Lung (tissue), 12 donors: Measurements from ENCODE around the gene NDUFA3. TPM values are rescaled to one million over a fixed set of nuclear protein-coding genes. Genes with fewer than 3 reads are reported as not detected.

Source experiments
- ATAC-seq: fragments of 200-7000 bp; cut with Tn5 transposase; one replicate; pipeline ENCODE4 v1.9.1; 2020; ENCODE audit warnings: moderate number of reproducible peaks; ENCODE audit not compliant: insufficient read depth, low FRiP score
- DNase-seq, 3 donors: peaks; one replicate each; pipeline ENCODE4 v3.0.0-alpha.2; 2013 to 2017
- H3K27ac ChIP-seq, 2 donors: one replicate each; pipeline ENCODE4 v1.5.1; 2013; ENCODE audit warnings: mild to moderate bottlenecking in 2 of 2, moderate library complexity in 2 of 2, control low read depth in 1 of 2, inconsistent platforms in 1 of 2, low read depth in 1 of 2, low read length in 1 of 2
- H3K27me3 ChIP-seq, 3 donors: one replicate each; pipeline ENCODE4 v1.5.1; 2013; ENCODE audit warnings: low read length in 2 of 3; ENCODE audit not compliant: control insufficient read depth in 3 of 3, insufficient read depth in 3 of 3
- H3K36me3 ChIP-seq, 4 donors: one replicate each; pipeline ENCODE4 v1.5.1; 2013; ENCODE audit warnings: low read length in 4 of 4, mild to moderate bottlenecking in 1 of 4, moderate library complexity in 1 of 4; ENCODE audit not compliant: control insufficient read depth in 4 of 4, insufficient read depth in 4 of 4
- H3K4me1 ChIP-seq, 5 donors: one replicate each; pipeline ENCODE4 v1.5.1; 2013; ENCODE audit warnings: low read length in 5 of 5, mild to moderate bottlenecking in 2 of 5, moderate library complexity in 1 of 5; ENCODE audit not compliant: control insufficient read depth in 5 of 5, insufficient read depth in 5 of 5
- H3K4me3 ChIP-seq: one replicate; pipeline ENCODE4 v1.5.1; 2013; ENCODE audit warnings: mild to moderate bottlenecking, control low read depth, moderate library complexity
- H3K9ac ChIP-seq, 2 donors: one replicate each; pipeline ENCODE4 v1.5.1; 2013; ENCODE audit warnings: low read length in 2 of 2, control low read depth in 1 of 2; ENCODE audit not compliant: insufficient read depth in 1 of 2
- H3K9me3 ChIP-seq, 4 donors: one replicate each; pipeline ENCODE4 v1.5.1; 2013; ENCODE audit warnings: low read length in 3 of 4, mild to moderate bottlenecking in 1 of 4, moderate library complexity in 1 of 4; ENCODE audit not compliant: control insufficient read depth in 4 of 4, insufficient read depth in 3 of 4
- WGBS, 2 donors: extraction: QIAGEN DNeasy Blood & Tissue Kit; methylation state at CpG; one replicate each; pipeline ENCODE4 v1.1.7; 2013; 5-methylcytosine and 5-hydroxymethylcytosine counted together
- polyA plus RNA-seq, 2 donors: library from polyadenylated mRNA; stranded (reverse); fragments of 200-250 nt; gene quantifications; one replicate each; pipeline ENCODE4 v1.2.1, GENCODE V29; 2013
- total RNA-seq, 2 donors: library from RNA; depleted of rRNA in 1 of 2; stranded (reverse); fragments of >200 nt in 1 of 2; gene quantifications; one replicate each; pipeline ENCODE4 v1.2.1, GENCODE V29; 2014 to 2021
- TF ChIP-seq, protein P1 (sequence below): IDR thresholded peaks from 2 replicates; pipeline ENCODE4 v1.5.1; 2012; ENCODE audit warnings: mild to moderate bottlenecking; ENCODE audit errors: control extremely low read depth, extremely low read depth
- donor health status: control.
- donor health status: control.
- donor health status: Bipolar disorder and iron deficiency.
- donor health status: healthy.
- donor health status: DM: yes; HTN: yes; CAD: no.

NDUFA3 gene
- total and polyA plus RNA-seq, 4 donors: 12.8 to 548 (median 116) TPM

DNA sequence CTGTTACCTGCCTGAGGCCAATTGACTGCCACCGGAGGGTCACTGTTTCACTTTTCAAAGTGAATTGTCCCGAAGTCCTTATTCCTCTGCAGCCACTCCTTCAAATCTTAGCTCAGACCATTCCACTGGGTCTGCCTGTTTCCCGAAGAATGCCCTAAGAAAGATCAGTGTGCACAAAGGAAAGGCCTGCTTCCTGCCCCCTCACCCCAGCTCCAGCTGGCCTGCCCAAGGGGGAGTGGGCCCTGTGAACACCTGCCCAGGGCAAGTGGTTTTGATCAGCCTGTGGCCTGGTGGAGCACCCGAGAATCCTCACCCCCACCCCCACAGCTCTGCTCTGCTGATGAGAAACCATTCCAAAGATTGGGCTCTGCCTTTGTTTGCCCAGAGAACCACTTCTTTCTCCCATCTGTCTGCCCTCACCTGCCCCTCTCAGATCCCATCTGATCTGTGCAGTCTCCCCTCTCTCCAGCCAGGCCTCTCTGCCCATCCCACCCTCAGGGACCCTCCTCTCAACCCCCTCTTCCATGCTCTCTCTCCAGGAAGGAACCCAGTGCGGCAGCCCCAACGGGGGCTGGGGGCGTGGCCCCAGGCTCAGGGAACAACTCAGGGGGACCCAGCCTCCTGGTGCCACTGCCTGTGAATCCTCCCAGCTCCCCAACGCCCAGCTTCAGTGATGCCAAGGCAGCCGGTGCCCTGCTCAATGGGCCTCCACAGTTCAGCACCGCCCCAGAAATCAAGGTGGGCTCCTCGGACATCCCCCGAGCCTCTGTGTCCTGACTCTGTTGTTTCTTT lies 46.6 kb downstream of the NDUFA3 start:
- no peak for DNase-seq
- TF ChIP-seq, protein P1, sequence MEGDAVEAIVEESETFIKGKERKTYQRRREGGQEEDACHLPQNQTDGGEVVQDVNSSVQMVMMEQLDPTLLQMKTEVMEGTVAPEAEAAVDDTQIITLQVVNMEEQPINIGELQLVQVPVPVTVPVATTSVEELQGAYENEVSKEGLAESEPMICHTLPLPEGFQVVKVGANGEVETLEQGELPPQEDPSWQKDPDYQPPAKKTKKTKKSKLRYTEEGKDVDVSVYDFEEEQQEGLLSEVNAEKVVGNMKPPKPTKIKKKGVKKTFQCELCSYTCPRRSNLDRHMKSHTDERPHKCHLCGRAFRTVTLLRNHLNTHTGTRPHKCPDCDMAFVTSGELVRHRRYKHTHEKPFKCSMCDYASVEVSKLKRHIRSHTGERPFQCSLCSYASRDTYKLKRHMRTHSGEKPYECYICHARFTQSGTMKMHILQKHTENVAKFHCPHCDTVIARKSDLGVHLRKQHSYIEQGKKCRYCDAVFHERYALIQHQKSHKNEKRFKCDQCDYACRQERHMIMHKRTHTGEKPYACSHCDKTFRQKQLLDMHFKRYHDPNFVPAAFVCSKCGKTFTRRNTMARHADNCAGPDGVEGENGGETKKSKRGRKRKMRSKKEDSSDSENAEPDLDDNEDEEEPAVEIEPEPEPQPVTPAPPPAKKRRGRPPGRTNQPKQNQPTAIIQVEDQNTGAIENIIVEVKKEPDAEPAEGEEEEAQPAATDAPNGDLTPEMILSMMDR: no peak
- no peak for ATAC-seq
- Histone ChIP-seq H3K27me3 (no peaks in the 10 kb centered on the region), H3K9me3 (no peaks in the 10 kb centered on the region), H3K9ac (no peak overlapping the region), H3K27ac (no peak overlapping the region), H3K36me3 (peaks cover 14 to 94% (median 52%) of the 10 kb centered on the region in 4 donors), H3K4me1 (no peaks in the 10 kb centered on the region), H3K4me3 (no peak overlapping the region)
- WGBS, 2 donors: 79 to 89% methylated on average over 12 of the region's 12 CpGs

DNA sequence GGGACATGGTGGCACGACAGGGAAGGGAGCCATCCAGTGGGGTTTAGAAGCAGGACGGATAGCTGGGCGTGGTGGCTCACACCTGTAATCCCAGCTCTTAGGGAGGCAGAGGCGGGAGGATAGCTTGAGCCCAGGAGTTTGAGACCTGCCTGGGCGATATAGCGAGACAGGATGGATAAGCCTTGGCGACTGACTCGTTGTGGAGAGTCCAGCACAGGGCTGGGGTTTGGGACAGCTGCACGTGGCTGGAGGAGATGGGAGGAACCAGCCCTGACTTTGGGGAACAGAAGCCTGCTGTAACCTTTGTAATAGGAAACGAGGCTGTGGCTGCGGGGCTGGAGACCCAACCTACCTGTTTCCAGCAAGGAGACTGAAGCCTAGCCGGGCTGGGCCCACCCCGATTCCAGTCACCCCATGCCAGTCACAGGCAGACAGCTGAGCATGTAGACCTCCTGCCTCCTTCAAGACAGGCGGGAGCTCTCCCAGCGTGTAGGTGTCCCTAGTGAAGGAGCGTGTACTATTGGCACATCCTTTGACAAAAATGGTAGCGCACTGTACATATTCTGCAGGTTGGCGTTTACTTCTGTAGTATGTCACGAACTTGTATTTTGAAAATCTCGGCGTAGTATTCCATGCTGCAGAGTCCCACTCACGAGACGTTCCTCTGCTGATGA lies 48.8 kb downstream of the NDUFA3 start:
- TF ChIP-seq, protein P1: no peak
- Histone ChIP-seq H3K36me3 (peaks cover 12 to 92% (median 37%) of the 10 kb centered on the region in 4 donors), H3K9ac (no peak overlapping the region), H3K4me1 (no peaks in the 10 kb centered on the region), H3K4me3 (no peak overlapping the region), H3K9me3 (no peaks in the 10 kb centered on the region), H3K27me3 (no peaks in the 10 kb centered on the region), H3K27ac (no peak overlapping the region)
- DNase-seq (no peak), ATAC-seq (no peak)
- 88 to 91% methylated on average over 23 of the region's 23 CpGs for WGBS, 2 donors

DNA sequence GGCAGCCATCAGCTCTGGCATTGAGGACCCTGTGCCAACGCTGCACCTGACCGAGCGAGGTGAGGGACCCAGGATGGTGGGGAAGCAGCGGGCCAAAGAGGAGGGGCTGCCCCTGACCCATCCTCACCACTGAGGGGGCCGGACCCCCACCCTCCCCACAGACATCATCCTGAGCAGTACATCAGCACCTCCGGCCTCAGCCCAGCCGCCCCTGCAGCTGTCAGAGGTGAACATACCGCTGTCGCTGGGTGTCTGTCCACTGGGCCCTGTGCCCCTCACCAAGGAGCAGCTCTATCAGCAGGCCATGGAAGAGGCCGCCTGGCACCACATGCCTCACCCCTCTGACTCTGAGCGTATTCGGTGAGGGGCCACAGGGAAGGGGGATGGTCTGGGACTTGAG lies 49.6 kb downstream of the NDUFA3 start:
- H3K36me3 ChIP-seq: peaks cover 14 to 92% (median 33%) of the 10 kb centered on the region in 4 donors
- no peak for ATAC-seq
- 93 to 94% methylated on average over 12 of the region's 12 CpGs for WGBS, 2 donors
- H3K27ac ChIP-seq: no peak overlapping the region
- H3K4me3 ChIP-seq: no peak overlapping the region
- TF ChIP-seq, protein P1: no peak
- no peak overlapping the region for H3K9ac ChIP-seq
- H3K4me1 ChIP-seq: no peaks in the 10 kb centered on the region
- no peaks in the 10 kb centered on the region for H3K9me3 ChIP-seq
- no peaks in the 10 kb centered on the region for H3K27me3 ChIP-seq
- no peak for DNase-seq
